ENCODE data around the gene NARF.

Gene NARF

DNA sequence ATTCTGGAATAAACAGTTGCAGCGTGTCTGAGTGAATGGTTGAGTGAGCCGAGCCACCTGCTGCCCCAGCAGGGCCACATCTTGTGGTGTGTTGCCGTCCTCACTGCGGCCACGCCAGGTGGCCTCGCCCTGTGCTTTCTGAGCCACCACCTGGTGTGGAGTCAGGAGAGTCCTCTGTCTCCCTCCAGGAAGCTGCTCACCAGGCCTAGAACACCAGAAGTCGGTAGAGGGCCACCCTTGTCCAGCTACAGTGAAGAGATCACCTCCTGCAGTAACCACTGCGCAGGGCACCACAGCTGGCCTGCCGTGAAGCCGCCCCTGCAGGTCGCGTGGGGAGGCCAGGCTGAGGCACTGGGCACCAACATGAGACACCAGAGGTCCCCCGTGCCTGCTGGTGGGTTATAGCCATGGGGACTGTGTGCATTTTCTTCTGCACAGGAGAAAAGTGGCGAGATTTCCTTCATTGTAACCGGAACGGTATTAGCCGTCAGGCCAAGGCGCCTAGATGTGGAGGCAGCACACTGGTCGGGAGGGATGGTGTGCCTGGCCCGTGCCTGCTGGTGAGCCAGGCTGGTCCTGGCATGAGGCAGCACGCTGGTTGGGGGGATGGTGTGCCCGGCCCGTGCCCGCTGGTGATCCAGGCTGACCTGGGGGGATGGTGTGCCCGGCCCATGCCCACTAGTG is 32.1 kb downstream of the NARF start:
- no peaks in the 10 kb centered on the region for H3K27me3 ChIP-seq (ENCODE audit: control insufficient read depth, insufficient read depth, low read length)
- no peak overlapping the region for H3K9ac ChIP-seq (ENCODE audit: low read length)
- H3K9me3 ChIP-seq (ENCODE audit: control insufficient read depth, low read length), result no peaks in the 10 kb centered on the region
- peaks cover 4% of the 10 kb centered on the region for H3K36me3 ChIP-seq (ENCODE audit: control insufficient read depth, insufficient read depth, low read length)
- H3K4me1 ChIP-seq (ENCODE audit: control insufficient read depth, insufficient read depth, low read length), result peaks cover 42% of the 10 kb centered on the region
- H3K4me3 ChIP-seq (ENCODE audit: low read length), result no peak overlapping the region

- Histone ChIP-seq H3K4me3 (ENCODE audit: low read length) (no peak overlapping the region), H3K9ac (ENCODE audit: low read length) (no peak overlapping the region), H3K4me1 (ENCODE audit: control insufficient read depth, insufficient read depth, low read length) (peaks cover 45% of the 10 kb centered on the region)
These were observed 32.6 kb downstream of the NARF start for GRCh38 chr17:82491196-82491530.

GRCh38 chr17:82491533-82491932 is 33.0 kb downstream of the NARF start:
- Histone ChIP-seq H3K4me3 (ENCODE audit: low read length) (no peak overlapping the region), H3K9ac (ENCODE audit: low read length) (no peak overlapping the region), H3K4me1 (ENCODE audit: control insufficient read depth, insufficient read depth, low read length) (peaks cover 45% of the 10 kb centered on the region), H3K27me3 (ENCODE audit: control insufficient read depth, insufficient read depth, low read length) (no peaks in the 10 kb centered on the region), H3K36me3 (ENCODE audit: control insufficient read depth, insufficient read depth, low read length) (no peaks in the 10 kb centered on the region), H3K9me3 (ENCODE audit: control insufficient read depth, low read length) (no peaks in the 10 kb centered on the region)

More at GRCh38 chr17:82491196-82491530, 32.6 kb downstream of the NARF start:
- H3K36me3 ChIP-seq (ENCODE audit: control insufficient read depth, insufficient read depth, low read length), result no peaks in the 10 kb centered on the region
- H3K9me3 ChIP-seq (ENCODE audit: control insufficient read depth, low read length), result no peaks in the 10 kb centered on the region
- H3K27me3 ChIP-seq (ENCODE audit: control insufficient read depth, insufficient read depth, low read length), result no peaks in the 10 kb centered on the region

GRCh38 chr17:82492643-82493225 is 34.2 kb downstream of the NARF start:
- H3K27me3 ChIP-seq (ENCODE audit: control insufficient read depth, insufficient read depth, low read length), result no peaks in the 10 kb centered on the region
- peaks cover 47% of the 10 kb centered on the region for H3K4me1 ChIP-seq (ENCODE audit: control insufficient read depth, insufficient read depth, low read length)
- H3K9me3 ChIP-seq (ENCODE audit: control insufficient read depth, low read length), result no peaks in the 10 kb centered on the region
- no peak overlapping the region for H3K4me3 ChIP-seq (ENCODE audit: low read length)
- no peaks in the 10 kb centered on the region for H3K36me3 ChIP-seq (ENCODE audit: control insufficient read depth, insufficient read depth, low read length)
- H3K9ac ChIP-seq (ENCODE audit: low read length), result no peak overlapping the region

- Histone ChIP-seq H3K4me1 (ENCODE audit: control insufficient read depth, insufficient read depth, low read length) (peaks cover 47% of the 10 kb centered on the region), H3K9ac (ENCODE audit: low read length) (no peak overlapping the region), H3K4me3 (ENCODE audit: low read length) (no peak overlapping the region), H3K9me3 (ENCODE audit: control insufficient read depth, low read length) (no peaks in the 10 kb centered on the region), H3K36me3 (ENCODE audit: control insufficient read depth, insufficient read depth, low read length) (no peaks in the 10 kb centered on the region), H3K27me3 (ENCODE audit: control insufficient read depth, insufficient read depth, low read length) (no peaks in the 10 kb centered on the region)
These were observed 34.8 kb downstream of the NARF start for GRCh38 chr17:82493226-82493781.

DNA sequence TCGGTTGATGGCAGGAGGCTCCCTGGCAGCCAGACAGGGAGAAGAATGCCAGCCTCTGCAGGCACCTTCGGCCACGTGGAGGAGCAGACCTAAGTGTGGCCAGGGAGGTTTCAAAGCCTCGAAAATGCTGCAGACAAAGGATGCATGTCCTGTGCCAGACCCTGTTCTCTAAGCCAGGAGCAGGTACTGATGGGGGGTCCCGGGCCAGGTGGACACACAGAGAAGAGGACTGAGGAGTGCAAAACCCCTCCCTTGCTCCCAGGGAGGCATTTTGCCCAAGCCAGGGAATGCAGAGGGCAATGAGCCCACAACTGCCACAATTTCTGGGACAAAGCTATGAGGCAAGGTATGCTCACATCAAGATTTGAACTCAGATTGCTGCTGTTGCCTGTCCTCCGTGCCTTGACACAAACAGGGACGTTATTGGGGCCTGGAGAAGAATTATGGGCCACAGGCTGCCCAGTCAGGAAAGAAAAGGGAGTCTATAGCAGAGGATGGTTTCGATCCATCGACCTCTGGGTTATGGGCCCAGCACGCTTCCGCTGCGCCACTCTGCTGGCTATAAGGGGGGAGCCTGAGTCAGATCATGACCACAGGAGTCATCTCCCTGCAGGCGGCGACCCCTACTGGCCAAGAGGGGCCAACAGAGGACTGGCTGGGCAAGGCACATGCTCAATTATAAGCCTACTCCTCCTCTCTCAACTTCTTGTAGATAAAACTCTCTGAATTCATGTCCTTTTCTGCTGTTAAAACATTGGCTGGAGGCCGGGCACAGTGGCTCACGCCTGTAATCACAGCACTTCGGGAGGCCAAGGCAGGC is 35.9 kb downstream of the NARF start:
- Histone ChIP-seq H3K4me1 (ENCODE audit: control insufficient read depth, insufficient read depth, low read length) (peaks cover 47% of the 10 kb centered on the region), H3K9ac (ENCODE audit: low read length) (peak overlapping the region; percentile 19), H3K36me3 (ENCODE audit: control insufficient read depth, insufficient read depth, low read length) (no peaks in the 10 kb centered on the region), H3K4me3 (ENCODE audit: low read length) (no peak overlapping the region), H3K9me3 (ENCODE audit: control insufficient read depth, low read length) (no peaks in the 10 kb centered on the region), H3K27me3 (ENCODE audit: control insufficient read depth, insufficient read depth, low read length) (no peaks in the 10 kb centered on the region)

GRCh38 chr17:82495844-82496528 is 37.4 kb downstream of the NARF start:
- no peaks in the 10 kb centered on the region for H3K36me3 ChIP-seq (ENCODE audit: control insufficient read depth, insufficient read depth, low read length)
- H3K9ac ChIP-seq (ENCODE audit: low read length), result no peak overlapping the region
- no peak overlapping the region for H3K4me3 ChIP-seq (ENCODE audit: low read length)
- H3K27me3 ChIP-seq (ENCODE audit: control insufficient read depth, insufficient read depth, low read length), result no peaks in the 10 kb centered on the region
- no peaks in the 10 kb centered on the region for H3K9me3 ChIP-seq (ENCODE audit: control insufficient read depth, low read length)
- H3K4me1 ChIP-seq (ENCODE audit: control insufficient read depth, insufficient read depth, low read length), result peaks cover 39% of the 10 kb centered on the region

DNA sequence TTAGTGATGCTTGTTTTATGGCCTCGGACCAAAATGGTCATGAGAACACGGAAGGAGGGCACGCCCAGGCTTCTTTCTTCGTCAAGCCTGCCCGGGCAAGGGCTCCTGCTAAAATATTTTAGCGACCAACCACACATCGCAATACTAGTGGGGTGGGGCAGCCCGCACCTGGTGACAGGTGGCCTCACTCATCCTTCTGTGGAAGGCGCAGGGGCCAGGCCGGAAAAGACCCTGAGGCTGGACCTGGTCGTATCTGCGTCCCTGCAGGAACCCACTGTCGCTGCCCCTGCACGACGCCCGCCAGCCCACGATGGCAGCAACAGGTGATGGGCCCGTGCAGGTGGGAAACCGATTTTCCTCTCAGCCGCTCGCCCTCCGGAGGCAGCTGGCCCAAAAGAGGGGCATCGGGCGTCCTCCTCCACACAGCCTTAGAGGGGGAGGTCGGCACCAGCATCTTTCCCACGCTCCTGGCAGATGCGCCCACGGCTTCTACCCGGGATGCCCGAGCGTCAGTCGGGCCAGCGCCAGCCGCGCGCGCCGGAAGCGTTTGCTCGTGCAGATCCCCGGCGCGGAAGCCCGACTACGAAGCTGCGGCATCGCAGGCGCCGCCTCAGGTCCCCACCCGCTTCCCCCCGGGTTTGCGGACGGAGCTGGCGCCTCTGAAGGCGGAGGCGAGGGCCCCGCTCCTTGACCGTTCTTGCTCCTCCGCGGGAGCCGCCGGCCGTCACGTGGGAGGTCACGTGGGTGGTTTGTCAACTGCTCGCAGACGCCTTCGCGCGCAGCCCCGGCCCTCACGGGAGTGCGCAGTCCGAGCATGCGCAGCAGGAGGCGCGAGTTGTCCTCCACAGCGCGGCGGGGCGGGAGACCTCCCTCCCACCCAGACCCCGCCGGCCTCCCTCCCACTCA is 38.2 kb downstream of the NARF start:
- Histone ChIP-seq H3K9ac (ENCODE audit: low read length) (peak overlapping the region; percentile 39), H3K4me1 (ENCODE audit: control insufficient read depth, insufficient read depth, low read length) (peaks cover 37% of the 10 kb centered on the region), H3K36me3 (ENCODE audit: control insufficient read depth, insufficient read depth, low read length) (no peaks in the 10 kb centered on the region), H3K27me3 (ENCODE audit: control insufficient read depth, insufficient read depth, low read length) (no peaks in the 10 kb centered on the region), H3K9me3 (ENCODE audit: control insufficient read depth, low read length) (no peaks in the 10 kb centered on the region), H3K4me3 (ENCODE audit: low read length) (peak overlapping the region; percentile 31)

GRCh38 chr17:82497483-82498405 is 39.2 kb downstream of the NARF start:
- H3K4me3 ChIP-seq (ENCODE audit: low read length), result no peak overlapping the region
- H3K27me3 ChIP-seq (ENCODE audit: control insufficient read depth, insufficient read depth, low read length), result no peaks in the 10 kb centered on the region
- peaks cover 32% of the 10 kb centered on the region for H3K4me1 ChIP-seq (ENCODE audit: control insufficient read depth, insufficient read depth, low read length)
- peak overlapping the region; percentile 51 for H3K9ac ChIP-seq (ENCODE audit: low read length)
- no peaks in the 10 kb centered on the region for H3K9me3 ChIP-seq (ENCODE audit: control insufficient read depth, low read length)
- no peaks in the 10 kb centered on the region for H3K36me3 ChIP-seq (ENCODE audit: control insufficient read depth, insufficient read depth, low read length)

DNA sequence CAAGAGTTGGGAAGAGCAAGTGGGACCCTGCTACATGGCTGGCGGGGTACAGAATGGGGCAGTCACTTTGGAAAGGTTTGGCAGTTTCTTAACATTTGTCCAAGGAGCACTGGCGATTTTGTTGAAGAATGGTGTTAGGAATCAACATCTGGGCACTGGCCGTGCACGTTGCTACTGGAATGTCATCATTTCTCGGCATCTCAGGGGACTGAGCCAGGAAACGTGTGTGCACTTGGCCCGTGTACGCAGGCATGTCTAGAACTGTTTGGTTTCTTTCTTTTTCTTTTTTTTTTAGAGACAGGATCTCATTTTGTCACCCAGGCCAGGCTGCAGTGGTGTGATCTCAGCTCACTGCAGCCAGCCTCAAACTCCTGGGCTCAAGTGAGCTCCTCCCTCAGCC is 43.7 kb downstream of the NARF start:
- H3K36me3 ChIP-seq (ENCODE audit: control insufficient read depth, insufficient read depth, low read length), result no peaks in the 10 kb centered on the region
- H3K4me3 ChIP-seq (ENCODE audit: low read length), result no peak overlapping the region

More for the DNA sequence above, 43.7 kb downstream of the NARF start:
- H3K4me1 ChIP-seq (ENCODE audit: control insufficient read depth, insufficient read depth, low read length), result no peaks in the 10 kb centered on the region
- H3K9ac ChIP-seq (ENCODE audit: low read length), result no peak overlapping the region
- no peaks in the 10 kb centered on the region for H3K9me3 ChIP-seq (ENCODE audit: control insufficient read depth, low read length)
- no peaks in the 10 kb centered on the region for H3K27me3 ChIP-seq (ENCODE audit: control insufficient read depth, insufficient read depth, low read length)
